NOMO-1 treated with dmso at 0.1 percent for 144 hours (cell line): ENCODE measurements around the gene CDH13.
"Not testable (repeated sequence)": the region's sequence is repeated elsewhere in the genome, so short reads cannot be mapped to it uniquely, and the experiment has no call there.

Source experiments
- DNase-seq: peaks from one replicate; lab custom pipeline; 2025; ENCODE audit not compliant: unreplicated experiment; lab: John Stamatoyannopoulos, UW

Gene CDH13

DNA sequence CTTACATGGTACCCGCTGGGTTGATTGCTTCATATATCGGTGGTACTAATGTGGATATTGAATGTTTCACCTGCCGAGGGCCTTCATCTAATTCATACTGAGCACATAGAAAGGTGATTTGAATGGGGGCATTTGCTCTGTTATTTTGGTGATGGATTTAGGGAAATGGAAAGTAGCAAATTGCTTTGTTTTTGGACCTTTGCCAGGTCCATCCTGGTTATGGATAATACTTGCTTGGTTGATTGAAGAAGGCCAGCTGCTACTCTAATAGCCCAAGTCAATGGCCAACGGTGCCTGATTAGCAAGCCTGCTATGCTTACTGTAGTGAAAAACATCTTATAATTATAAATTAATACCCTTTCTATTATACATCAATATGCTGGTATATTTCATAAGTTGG is 253.6 kb downstream of the CDH13 start:
- DNase-seq = no peak

- no peak for DNase-seq
Measured at GRCh38 chr16:82881516-82881915, 254.7 kb downstream of the CDH13 start.

GRCh38 chr16:82882226-82882625 is 255.5 kb downstream of the CDH13 start:
- no peak for DNase-seq

GRCh38 chr16:82882982-82883835 is 256.4 kb downstream of the CDH13 start:
- DNase-seq = no peak

GRCh38 chr16:82884320-82884898 is 257.6 kb downstream of the CDH13 start:
- DNase-seq = no peak

- DNase-seq = no peak
Measured at GRCh38 chr16:82886146-82886545, 259.4 kb downstream of the CDH13 start.

DNA sequence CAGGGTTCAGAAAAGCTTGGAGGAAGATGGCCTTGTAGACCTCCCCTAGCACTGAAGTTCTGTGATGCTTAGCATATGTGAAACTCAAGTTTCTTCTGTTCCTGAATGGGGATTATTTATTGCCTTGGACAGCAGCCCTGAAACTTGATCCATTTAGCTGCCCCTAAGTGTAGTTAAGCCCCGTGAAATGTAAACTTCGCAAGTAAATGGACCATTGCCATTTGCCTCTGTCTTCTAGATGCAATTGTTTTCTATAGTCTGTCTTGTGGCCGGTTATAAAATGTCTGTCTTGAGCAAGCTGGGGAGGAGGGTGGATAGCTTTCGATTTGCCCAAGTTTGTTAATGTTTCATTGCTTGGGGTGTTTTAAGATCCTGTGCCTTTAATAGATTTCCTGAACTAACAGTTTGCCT is 261.8 kb downstream of the CDH13 start:
- no peak for DNase-seq

GRCh38 chr16:82891424-82891823 is 264.7 kb downstream of the CDH13 start:
- no peak for DNase-seq

- no peak for DNase-seq
Measured at GRCh38 chr16:82891918-82892317, 265.1 kb downstream of the CDH13 start.

GRCh38 chr16:82892324-82892723 is 265.6 kb downstream of the CDH13 start:
- no peak for DNase-seq

- DNase-seq = no peak
Measured at GRCh38 chr16:82895843-82896242, 269.1 kb downstream of the CDH13 start.

- no peak for DNase-seq
Measured at GRCh38 chr16:82899006-82899405, 272.2 kb downstream of the CDH13 start.

GRCh38 chr16:82899731-82900450 is 273.1 kb downstream of the CDH13 start:
- DNase-seq = no peak

- DNase-seq = no peak
Measured at GRCh38 chr16:82900559-82900958, 273.8 kb downstream of the CDH13 start.

GRCh38 chr16:82911925-82912324 is 285.2 kb downstream of the CDH13 start:
- DNase-seq = no peak

DNA sequence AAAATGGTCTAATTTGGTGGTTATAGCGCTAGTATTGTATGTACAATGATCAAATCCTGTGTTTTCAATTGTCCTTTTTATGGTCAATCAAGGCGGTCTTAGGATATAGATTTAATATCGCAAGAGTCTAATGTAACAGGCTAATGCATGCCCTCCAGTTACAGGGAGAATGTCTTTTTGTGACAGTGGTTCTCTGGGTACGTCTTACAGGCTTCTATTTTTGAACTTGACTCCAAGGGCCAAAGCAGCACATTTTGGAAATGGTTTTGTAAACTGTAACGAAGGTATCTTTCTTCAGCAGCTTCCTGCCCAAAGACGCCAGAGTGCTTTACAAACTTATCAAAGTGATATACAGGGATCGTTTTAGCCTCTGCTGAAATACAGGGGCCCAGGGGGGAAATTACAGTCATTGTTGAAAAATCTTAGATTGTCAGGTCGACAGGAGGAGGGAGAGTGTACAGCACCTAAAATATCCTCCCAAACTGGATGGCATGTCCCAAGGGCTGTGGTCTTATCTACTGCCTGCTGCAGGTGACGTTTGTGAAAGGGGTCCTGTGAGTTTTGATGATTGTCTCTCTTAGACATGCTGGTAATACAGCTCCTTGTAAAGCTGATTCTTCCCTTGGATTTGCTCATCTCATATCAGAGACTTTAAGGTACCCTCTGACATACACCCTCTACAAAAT is 288.5 kb downstream of the CDH13 start:
- DNase-seq = no peak

DNA sequence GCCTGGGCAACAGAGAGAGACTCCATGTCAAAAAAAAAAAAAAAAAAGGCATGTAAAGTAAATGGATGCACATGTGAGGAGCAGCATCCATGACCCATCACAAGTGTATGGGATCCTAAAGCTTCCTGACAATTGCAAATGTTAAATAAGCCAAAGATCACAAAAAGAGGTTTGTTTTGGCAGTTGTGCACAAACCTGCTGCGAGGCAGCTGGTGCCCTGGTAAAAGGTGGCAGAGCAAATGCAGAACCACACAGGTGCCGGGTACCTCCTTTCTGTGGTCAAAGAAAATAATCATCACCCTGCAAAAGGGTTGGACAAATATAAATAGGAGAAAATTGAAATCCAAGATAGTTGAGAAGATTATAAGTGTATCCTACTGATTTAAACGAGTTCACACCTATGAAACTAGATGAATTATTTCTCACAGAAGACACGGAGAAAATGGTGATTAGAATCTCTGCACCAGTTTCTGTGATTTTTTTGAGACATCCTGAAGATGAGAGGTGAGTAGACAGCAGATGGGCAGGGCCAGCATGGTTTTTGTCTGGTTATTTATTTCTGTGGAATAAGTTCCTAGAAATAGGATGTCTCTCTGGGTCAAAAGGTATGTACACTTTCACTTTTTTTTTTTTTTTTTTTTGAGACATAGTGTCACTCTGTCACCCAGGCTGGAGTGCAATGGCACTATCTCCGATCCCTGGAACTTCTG is 291.3 kb downstream of the CDH13 start:
- no peak for DNase-seq

GRCh38 chr16:82924075-82924854 is 297.5 kb downstream of the CDH13 start:
- no peak for DNase-seq

GRCh38 chr16:82926500-82926899 is 299.7 kb downstream of the CDH13 start:
- no peak for DNase-seq

- not testable (repeated sequence) for DNase-seq
Measured at GRCh38 chr16:82933933-82934332, 307.2 kb downstream of the CDH13 start.
